Measurements from ENCODE around the gene ADAMTSL4. TPM values are rescaled to one million over a fixed set of nuclear protein-coding genes. Genes with fewer than 3 reads are reported as not detected.

Gene ADAMTSL4
- total and polyA plus RNA-seq, 9 of the 15 experiments (the other 6 are each of a cell fraction or from before 2014, with no cell fraction given): 12.7 to 212 (median 35.6) TPM

- TF ChIP-seq BRF2 (IDR thresholded peaks at IDR 0.05; ENCODE audit: borderline replicate concordance, insufficient read depth, insufficient read length) (no peak), ZNF695 (CRISPR knock-in tag; IDR thresholded peaks at IDR 0.05) (no peak), ZNF24 (IDR thresholded peaks at IDR 0.05) (no peak), CEBPZ (IDR thresholded peaks at IDR 0.05; ENCODE audit: borderline replicate concordance, low read depth, low read length) (no peak), SRSF3 (IDR thresholded peaks at IDR 0.05; ENCODE audit: insufficient read depth, low read length) (no peak), FOXJ3 (CRISPR knock-in tag; IDR thresholded peaks at IDR 0.05) (no peak), PPARD (CRISPR knock-in tag; IDR thresholded peaks at IDR 0.05) (no peak), HDAC1 (IDR thresholded peaks at IDR 0.05) (peak in 1 of 2 experiments; percentile 73; a peak in 2 of 4 replicates), ZBED1 (IDR thresholded peaks at IDR 0.05) (no peak), UBTF (IDR thresholded peaks at IDR 0.05; ENCODE audit: borderline replicate concordance in 1 of 2, low read depth in 2 of 2, low read length in 2 of 2) (peak in 1 of 2 experiments; percentile 56; a peak in 1 of 4 replicates), RREB1 (CRISPR knock-in tag; IDR thresholded peaks at IDR 0.05) (no peak), TCFL5 (CRISPR knock-in tag; conservative IDR thresholded peaks at IDR 0.05) (no peak)
Measured at GRCh38 chr1:150552128-150552910, 3.1 kb downstream of the ADAMTSL4 start (continued).

Measured in K562 (cell line).